Iris pigment epithelial cell (primary cell): Measurements from ENCODE around the gene LPCAT2.

ENCODE experiments used
- DNase-seq: peaks from one replicate; pipeline ENCODE4 v3.0.0-alpha.2; 2011; ENCODE audit warnings: low read depth

LPCAT2 gene

DNA sequence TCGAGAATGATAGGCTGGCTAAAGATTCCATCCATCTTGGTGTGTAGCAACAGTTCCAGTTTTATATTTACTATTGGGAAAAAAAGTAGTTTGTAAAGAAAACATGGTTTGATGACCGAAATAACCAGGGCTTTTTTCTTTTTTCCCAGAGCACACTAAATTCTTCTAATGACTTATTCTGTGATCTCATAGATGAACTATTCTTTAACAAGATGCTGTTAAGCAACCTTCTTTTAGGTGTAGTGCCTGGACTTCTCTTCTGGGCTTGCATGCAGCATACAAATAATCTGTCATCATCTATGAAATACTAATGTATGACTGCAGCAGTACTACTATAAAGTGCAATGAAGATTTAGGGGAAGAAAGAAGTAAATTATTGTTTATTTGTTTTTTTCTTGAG lies 46.6 kb downstream of the LPCAT2 start:
- no peak for DNase-seq

DNA sequence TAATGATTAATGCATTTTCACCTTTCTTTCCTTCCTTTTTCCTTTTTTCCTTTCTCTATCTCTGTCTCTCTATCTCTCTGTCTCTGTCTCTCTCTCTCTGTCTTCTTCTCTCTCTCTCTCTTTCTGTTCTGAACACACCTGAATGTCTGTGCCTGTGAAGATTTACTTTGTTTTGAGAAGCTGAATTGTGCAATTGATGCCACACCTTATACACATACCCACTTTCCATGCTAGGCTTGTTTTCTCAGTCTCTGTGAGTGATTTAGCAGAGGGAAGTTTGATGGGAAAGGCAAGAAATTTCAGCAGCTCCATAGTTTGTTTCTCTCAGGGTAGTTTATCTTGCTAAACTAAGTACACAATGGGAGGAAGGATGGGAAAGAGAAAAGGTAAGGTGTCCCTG lies 48.3 kb downstream of the LPCAT2 start:
- no peak for DNase-seq

DNA sequence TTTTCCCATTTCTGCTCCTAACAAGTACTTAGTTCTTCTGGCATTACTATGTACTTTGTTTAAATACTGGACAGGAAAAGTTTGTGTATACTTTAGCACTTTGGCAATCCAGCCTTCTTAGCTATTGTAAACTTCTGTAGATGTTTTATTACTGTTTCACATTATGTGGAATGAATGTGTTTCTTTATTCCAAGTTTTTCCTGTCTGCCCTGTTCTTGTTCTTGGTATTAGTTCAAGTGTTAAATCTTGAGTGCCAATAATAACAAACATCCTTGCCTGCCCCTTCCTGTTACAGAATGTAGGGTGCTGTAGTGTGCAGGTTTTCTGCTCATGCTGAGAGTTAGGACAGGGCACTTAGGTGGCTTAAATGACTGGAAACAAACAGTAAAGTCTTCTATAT lies 50.4 kb downstream of the LPCAT2 start:
- DNase-seq = peak; percentile 16

DNA sequence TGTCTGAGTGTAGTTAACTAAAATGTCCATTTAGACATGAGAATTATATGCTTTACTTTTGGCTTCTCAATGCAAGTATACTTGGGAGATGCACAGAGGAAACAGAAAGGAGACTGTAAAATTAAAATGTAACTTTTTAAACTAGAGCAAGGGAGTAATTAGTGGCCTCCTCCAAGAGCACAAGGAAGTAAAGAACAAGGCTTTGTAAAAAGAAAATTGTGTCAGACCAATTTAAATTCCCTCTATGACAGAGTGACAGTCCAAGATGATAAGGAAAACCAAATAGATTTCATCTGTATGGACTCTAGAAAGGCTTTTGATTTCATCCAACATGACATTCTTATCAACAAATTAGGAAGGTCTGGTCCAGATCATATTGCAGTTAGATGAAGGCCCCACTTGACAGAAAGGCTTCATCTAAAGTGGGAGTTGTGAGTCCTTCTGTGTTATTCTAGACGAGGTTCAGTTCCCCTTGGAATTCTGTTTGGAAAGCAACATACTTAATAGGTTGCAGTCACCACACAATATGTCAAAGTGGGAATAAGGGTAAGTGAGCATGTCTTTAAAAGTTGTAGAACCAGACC lies 51.2 kb downstream of the LPCAT2 start:
- DNase-seq = no peak

DNA sequence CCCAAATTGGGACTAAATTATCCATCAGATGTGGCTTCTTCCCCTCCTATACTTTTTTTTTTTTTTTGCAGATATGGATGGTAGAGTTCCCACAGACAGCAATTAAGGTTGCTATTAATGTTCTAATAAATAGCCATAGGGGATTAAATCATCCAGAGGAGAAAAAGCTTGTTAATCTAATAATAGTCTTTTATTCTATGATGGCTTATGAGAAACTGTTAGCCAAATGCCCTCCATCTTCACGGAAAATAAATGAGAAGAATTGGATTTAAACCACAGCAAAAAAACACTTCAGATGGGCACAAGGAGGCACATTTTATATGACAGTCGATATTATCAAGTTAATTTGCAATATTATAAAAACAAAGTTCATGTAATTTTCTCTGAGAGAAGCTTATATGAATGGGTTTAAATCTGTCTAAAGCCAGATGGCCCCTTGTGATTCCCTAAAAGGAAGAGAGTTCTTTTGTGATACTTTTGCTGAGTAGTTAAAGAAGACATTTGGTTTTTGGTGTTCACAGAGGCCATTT lies 52.5 kb downstream of the LPCAT2 start:
- no peak for DNase-seq

DNA sequence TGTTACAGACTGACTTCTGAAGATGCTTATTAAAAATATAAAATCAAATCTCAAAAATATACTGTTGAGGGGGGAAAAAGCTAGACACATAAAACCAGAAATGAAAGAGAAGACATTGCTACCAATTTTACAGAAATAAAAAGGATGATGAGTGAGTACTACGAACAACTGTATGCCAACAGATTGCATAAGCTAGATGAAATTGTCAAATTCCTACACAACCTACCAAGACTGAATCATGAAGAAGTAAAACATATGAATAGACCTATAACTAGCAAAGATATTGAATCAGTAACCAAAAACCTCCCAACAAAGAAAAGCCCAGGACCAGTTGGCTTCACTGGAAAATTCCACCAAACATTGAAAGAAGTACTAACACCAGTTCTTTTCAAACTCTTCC lies 54.1 kb downstream of the LPCAT2 start:
- DNase-seq = no peak

DNA sequence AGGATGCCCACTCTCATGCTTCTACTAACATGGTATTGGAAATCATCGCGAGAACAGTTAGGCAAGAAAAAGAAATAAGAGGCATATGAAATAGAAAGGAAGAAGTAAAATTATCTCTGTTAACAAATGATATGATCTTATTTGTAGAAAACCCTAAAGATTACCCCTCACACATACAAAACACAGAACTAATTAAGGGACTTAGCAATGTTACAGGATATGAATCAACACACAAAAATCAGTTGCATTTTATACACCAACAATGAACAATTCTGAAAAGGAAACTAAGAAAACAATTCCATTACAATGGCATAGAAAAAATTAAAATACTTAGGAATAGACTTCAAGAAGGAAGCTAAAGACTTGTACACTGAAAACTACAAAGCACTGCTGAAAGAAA lies 54.9 kb downstream of the LPCAT2 start:
- DNase-seq = no peak

DNA sequence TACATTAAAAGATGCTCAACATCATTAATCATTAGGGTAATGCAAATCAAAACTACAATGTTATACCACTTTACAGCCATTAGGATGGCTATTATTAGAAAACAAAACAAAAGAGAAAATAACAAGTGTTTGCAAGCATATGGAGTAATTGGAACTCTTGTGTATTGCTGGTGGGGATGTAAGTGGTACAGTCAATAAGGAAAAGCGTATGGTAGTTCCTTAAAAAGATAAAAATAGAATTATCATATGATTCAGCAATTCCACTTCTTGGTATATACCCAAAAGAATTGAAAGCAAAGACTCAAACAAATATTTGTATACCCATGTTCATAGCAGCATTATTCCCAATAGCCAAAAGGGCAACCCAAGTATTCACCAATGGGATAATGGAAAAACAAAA lies 56.2 kb downstream of the LPCAT2 start:
- no peak for DNase-seq

DNA sequence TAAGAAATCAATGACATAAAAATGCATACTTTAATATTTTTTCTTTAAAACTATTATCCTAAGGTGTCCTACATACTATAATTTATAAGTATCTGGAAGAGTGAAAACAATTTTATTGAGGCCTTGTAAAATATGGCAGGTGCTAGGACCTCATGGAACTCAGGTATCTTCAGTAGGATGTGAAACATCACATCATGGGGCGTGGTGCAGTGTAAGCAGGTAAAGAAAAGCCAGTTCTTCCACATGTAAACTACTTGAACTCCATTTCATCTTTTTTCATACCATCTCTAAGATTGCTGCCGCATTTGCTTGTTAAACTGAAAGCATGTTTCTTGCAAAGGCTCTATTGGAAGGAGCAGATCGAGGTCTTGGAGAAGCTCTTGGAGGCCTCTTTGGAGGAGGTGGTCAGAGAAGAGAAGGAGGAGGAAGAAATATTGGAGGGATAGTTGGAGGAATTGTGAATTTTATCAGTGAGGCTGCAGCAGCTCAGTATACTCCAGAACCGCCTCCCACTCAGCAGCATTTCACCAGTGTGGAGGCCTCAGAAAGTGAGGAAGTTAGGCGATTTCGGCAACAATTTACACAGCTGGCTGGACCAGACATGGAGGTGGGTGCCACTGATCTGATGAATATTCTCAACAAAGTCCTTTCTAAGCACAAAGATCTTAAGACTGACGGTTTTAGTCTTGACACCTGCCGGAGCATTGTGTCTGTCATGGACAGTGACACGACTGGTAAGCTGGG lies 57.7 kb downstream of the LPCAT2 start, which contains the start of gene CAPNS2:
Gene CAPNS2 (plus strand): TSS at position 253 of the 744 bp plus-strand sequence. CDS start 73 bp downstream, at position 326.
- no peak for DNase-seq

DNA sequence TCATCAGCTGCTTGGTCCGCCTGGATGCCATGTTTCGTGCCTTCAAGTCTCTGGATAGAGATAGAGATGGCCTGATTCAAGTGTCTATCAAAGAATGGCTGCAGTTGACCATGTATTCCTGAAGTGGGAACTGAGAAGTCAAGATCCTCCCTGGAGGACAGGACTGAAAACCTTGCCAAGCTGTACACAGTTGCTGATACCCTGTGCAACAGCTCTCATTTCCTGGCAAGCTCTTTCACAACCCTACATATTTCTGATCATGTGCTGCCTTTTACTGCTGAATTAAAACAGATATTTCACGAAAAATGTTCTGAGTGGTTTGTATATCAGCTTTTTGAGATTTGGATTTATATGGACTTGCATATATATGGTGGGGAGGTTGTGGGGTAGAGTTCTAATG lies 58.5 kb downstream of the LPCAT2 start:
- DNase-seq = peak; percentile 47

DNA sequence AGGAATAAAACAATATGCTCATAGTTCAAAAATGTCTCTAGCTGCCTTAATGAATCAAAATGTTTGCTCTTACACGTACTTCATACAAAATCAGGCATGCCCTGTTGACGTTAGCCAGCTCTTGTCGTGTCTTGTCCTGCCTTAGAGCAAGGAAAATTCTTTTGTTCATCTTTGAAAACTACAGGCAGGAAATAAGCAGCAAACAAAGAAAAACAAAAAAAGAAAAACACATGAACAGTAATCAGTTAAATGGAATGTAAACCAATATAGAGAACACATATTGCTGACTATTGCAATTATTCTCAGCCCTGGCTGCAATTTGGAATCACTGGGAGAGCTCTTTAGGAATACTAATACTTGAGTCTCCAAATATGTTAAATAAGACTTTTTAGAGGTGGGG lies 59.3 kb downstream of the LPCAT2 start:
- no peak for DNase-seq

DNA sequence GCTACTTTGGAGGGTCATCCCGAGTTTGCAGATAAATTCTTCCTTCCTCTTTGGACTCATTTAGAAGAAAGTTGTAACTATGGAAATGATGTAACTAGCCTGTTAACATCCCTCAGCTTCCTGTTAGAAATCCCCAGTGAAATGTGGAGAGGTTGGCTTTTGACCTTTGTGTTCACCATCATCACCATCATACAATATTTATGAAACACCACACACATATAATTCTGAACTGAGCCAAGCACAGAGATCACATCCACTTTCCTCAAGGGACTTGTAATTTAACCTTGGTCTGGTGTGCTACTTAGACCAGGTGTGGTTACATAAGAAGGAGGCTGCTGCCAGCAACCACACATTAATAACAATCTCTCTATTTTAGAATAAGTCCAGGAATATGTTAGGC lies 60.2 kb downstream of the LPCAT2 start:
- no peak for DNase-seq

DNA sequence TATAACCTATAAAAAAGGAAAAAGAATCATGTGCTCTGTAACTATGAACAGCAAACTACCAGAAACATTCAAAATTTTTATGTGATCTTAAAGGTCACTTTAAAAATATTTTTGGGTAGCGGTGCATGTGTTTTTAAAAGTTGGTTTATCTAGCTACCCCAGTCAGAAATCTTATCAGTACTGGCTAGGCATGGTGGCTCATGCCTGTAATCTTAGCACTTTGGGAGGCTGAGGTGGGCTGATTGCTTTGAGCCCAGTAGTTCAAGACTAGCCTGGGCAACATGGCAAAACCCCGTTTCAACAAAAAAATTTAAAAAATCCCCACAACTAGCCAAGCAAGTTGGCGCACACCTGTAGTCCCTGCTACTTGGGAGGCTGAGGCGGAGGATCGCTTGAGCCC lies 61.3 kb downstream of the LPCAT2 start:
- no peak for DNase-seq

DNA sequence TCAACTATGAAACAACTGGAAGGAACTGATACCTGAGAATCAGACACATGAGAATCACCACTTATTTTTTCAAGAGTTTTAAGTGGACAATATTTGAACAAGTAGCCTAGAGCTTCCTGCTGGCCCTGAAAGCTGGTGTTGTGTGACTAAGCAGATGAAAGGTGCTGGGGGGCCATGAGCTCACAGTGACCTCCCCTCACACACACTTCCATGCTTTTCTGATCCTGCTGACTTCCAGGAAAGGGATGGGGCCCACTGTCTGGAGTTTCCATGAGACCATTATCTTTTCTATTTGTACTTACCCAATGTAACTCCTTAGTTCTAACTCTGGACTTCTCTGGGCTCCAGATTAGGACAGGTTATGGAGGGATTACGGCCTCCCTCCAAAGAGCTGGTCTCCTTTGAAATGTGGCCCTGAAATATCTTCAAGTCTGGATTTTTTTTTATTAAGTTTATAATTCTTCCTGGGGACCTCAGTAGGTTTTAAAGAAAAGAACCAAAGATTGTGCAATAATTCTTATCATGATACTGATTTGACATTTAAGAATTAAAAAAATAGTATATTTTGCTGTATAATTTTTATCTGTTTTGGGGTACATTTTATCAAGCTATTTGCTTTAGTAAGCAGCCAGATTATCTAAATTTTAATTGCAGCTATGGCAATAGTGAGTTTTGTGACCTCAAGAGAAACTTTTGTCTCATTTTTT lies 62.5 kb downstream of the LPCAT2 start:
- no peak for DNase-seq

DNA sequence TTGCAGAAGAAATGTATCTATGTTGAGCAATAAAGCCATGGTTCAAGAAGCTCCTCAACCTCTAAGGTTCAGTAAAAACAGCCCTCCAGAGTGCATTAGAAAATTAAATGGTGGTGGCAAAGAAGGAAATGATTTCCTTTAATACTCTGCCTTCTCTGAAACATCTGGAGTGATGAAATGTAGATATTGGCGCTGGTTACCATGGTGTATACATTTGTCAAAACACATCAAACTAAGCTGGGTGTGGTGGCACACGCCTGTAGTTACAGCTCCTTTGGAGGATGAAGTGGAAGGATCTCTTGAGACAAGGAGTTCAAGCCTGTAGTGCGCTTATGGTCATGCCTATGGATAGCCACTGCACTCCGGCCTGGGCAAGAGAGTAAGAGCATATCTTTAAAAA lies 63.6 kb downstream of the LPCAT2 start:
- DNase-seq = no peak

DNA sequence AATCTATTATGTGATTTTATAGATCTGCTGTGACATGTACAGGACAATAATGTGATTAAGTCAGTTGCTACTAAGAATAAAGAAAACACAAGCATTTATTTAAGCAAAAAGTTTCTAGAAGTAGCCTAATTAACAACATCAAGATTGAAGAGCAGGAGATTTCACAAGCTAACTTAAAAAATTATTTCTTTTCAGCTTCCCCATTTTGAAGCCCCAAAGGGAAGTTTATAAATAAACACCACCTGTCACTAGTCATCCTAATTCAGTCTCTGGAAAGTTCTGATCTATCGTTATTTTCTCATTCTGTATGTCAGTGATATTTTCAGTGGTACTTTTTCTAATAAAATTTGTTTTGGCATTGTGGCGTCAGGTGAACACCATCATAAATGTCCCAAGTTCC lies 65.9 kb downstream of the LPCAT2 start:
- no peak for DNase-seq

DNA sequence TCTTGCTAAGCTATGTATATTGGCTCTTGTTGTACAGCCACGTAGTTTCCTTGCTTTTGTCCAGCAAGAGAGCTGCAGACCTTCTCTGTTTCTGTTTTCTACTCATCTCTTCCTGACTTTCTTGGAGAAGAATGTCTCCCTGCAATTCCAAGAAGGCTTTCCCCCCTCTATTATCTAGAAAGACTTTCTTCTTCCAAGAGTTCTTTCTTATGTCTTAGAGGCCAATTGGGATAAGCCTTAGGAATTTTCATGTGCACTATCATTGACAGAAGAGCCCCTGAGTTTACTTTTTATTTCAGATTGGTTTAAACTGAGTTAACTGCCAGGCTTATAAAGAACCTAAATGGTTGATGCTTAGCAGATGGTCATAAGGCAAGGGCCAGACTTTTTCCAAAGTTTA lies 66.6 kb downstream of the LPCAT2 start:
- DNase-seq = no peak

DNA sequence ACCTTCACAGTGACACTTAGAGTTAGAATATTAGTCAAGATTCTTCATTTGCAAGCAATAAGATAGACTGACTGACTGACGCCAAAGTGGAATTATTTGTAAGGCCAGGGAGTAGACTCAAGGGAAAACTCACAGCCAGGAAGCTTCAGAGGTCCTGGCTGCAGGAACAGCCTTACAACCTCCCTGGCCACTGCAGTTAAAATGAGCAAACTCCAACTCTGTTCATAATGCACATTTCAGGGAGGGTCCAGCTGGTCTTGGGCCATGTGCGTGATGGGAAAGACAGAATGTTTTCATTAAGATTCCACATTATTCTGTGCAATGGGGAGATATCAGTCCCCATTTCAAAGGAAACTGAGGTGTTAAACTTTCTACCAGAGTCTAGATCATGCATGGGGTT lies 67.5 kb downstream of the LPCAT2 start:
- DNase-seq = no peak

DNA sequence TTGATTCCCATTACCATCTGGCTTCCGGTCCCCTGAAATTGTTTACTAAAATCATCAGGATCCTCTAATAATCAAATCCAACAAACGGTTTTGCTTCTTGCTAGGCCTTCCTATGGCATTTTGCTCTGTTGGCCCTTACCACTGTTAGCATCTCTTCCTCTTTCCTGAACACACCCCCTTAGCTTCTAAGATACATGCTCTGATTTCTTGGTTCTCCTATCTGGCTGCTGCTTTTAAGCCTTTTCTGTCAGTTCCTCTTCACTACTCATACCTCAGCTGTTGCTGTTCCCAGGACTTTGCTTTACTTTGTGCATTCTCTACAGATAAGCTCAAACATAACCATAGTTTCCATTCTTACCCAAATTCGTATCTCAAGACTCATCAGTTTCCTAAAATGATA lies 69.0 kb downstream of the LPCAT2 start:
- no peak for DNase-seq

DNA sequence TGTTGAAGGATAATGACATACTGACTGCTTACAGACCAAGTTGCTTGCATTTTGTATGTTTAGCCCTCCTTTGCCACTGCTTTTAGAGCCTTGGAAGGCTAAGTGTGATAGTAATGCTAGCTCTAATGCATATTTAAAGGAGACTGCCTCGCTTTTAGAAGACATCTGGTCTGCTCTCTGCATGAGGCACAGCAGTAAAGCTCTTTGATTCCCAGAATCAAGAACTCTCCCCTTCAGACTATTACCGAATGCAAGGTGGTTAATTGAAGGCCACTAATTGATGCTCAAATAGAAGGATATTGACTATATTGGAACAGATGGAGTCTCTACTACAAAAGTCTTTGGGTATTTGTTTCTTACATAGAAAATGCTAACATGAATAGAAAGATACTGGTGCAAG lies 76.8 kb downstream of the LPCAT2 start:
- DNase-seq = no peak

DNA sequence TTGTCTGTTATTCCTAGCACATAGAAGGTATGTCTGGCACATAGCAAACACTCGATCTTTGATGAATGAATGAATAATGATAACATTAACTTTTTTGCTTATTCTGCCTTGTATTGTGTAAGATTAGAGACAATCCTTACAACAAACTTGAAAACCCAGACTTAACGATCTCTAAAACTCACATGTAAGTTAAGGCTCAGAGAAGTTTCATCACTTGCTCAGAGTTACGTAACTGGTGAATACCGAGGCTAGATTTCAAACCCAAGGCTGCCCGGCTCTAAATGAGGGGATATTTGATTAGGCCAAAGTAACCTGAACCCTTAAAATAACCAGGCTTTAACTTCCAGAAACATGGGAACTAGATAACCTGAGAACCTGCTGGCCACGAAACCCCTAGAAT lies 79.9 kb downstream of the LPCAT2 start:
- no peak for DNase-seq

DNA sequence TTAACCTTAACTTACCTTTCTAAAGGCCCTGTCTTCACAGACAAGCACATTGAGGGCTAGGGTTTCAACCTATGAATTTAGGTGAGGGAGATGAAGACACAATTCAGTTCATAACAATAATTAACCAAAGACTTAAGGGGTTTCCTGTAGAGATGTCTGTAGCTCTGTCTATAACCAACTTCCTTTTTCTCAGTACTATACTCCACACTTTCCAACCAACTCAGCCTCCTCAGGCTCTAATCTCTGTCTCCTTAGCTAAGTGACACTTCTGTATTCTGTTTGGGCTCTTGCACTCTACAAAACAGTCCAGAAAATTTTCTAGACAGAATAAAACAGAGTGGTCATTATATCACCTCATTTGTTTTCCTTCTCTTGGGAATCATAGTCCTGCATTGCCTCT lies 83.4 kb downstream of the LPCAT2 start:
- DNase-seq = no peak

DNA sequence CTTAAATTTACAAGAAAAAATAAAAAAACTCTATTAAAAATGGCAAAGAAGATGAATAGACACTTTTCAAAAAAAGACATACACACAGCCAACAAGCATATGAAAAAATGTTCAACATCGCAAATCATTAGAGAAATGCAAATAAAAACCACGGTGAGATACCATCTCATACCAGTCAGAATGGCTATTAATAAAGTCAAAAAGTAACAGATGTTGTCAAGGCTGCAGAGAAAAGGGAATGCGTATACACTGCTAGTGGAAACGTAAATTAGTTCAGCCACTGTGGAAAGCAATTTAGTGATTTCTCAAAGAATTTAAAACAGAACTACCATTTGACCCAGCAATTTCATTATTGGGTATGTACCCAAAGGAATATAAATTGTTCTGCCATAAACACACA lies 89.1 kb downstream of the LPCAT2 start:
- no peak for DNase-seq
